ENCODE results near the gene SLC16A1.

DNA sequence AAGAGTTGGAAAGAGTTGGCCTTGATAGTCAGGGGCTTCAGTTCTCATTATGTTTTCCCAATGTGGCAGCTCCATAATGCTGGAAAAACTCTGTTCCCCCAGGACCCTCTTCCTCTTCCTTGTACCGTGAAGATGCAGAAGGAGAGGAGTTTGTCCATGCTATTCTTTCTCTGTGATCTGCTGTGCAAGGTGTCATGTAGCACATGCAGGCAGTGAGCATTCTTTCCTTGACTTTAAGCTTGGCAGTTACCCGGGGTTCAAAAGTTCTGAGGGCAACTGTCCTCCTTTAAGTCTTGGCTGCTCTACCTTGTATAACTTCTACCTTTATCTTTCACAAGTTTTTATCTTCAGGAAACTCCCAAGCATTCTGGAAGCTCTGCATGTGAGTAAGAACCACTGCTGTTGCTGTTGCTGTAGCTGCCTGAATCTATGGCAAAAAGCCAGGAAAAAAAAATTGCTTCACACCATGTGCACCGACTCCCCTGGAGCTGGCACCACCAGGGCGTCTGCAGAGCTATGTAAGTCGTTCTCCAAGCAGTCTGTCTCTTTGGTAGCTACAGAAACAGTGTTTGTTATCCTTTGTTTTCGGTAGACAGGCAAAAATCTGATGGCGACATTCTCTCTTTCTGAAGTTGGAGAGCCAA, 42.7 kb upstream of the SLC16A1 start:
- TF ChIP-seq, protein P1, sequence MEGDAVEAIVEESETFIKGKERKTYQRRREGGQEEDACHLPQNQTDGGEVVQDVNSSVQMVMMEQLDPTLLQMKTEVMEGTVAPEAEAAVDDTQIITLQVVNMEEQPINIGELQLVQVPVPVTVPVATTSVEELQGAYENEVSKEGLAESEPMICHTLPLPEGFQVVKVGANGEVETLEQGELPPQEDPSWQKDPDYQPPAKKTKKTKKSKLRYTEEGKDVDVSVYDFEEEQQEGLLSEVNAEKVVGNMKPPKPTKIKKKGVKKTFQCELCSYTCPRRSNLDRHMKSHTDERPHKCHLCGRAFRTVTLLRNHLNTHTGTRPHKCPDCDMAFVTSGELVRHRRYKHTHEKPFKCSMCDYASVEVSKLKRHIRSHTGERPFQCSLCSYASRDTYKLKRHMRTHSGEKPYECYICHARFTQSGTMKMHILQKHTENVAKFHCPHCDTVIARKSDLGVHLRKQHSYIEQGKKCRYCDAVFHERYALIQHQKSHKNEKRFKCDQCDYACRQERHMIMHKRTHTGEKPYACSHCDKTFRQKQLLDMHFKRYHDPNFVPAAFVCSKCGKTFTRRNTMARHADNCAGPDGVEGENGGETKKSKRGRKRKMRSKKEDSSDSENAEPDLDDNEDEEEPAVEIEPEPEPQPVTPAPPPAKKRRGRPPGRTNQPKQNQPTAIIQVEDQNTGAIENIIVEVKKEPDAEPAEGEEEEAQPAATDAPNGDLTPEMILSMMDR (IDR thresholded peaks at IDR 0.05; ENCODE audit: low read depth, low read length, missing input control), result no peak
- TF ChIP-seq HNF4G (IDR thresholded peaks at IDR 0.05), result no peak
- TF ChIP-seq JUND (IDR thresholded peaks at IDR 0.05), result no peak
- no peak for TF ChIP-seq GABPA (IDR thresholded peaks at IDR 0.05 in 1 of 2, conservative IDR thresholded peaks at IDR 0.05 in 1 of 2)
- no peak for TF ChIP-seq EGR1 (IDR thresholded peaks at IDR 0.05; ENCODE audit: low read depth in 2 of 2)
- TF ChIP-seq, protein P2, sequence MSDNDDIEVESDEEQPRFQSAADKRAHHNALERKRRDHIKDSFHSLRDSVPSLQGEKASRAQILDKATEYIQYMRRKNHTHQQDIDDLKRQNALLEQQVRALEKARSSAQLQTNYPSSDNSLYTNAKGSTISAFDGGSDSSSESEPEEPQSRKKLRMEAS (IDR thresholded peaks at IDR 0.05), result peak; percentile 82
